IMR-90 (cell line): ENCODE measurements around the gene MYO10. TPM values are rescaled to one million over a fixed set of nuclear protein-coding genes. Genes with fewer than 3 reads are reported as not detected.

Experiments
- ATAC-seq: fragments of 200-7000 bp; cut with Tn5 transposase; 2 replicates; pipeline ENCODE4 v1.9.1; 2020; ENCODE audit warnings: low read depth, mild to moderate bottlenecking, moderate library complexity
- BruUV-seq: library from RNA; stranded (reverse); fragments of 400-500 nt; replicated peaks from 2 replicates; lab custom pipeline; 2021; lab: Mats Ljungman, UMichigan
- CTCF ChIA-PET: fragments of 300-600 bp; formaldehyde crosslinking; extraction: SDS; loops from one replicate; lab custom pipeline; 2021; ENCODE audit warnings: antibody characterized with exemption; lab: Yijun Ruan, JAX
- POLR2A ChIA-PET: fragments of 300-600 bp; sonication (Branson Sonifier 250); formaldehyde crosslinking; loops from one replicate; lab custom pipeline; 2022; ENCODE audit warnings: antibody characterized with exemption; ENCODE audit not compliant: unreplicated experiment; lab: Charles Lee
- DNase-seq: peaks from one replicate; pipeline ENCODE4 v3.0.0; 2013
- H2AFZ ChIP-seq: replicated peaks from 2 replicates; pipeline ENCODE3; 2013; ENCODE audit warnings: low read length, mild to moderate bottlenecking; ENCODE audit not compliant: poor library complexity
- H2AK5ac ChIP-seq: 2 replicates; pipeline ENCODE4 v1.6.1; 2013; ENCODE audit warnings: low read depth, low read length, inconsistent platforms
- H2AK9ac ChIP-seq: replicated peaks from 2 replicates; pipeline ENCODE3; 2013; ENCODE audit warnings: mild to moderate bottlenecking, low read depth, low read length, moderate library complexity; ENCODE audit not compliant: poor library complexity
- H2BK120ac ChIP-seq: 2 replicates; pipeline ENCODE4 v1.6.1; 2013; ENCODE audit warnings: low read depth, low read length, inconsistent platforms
- H2BK15ac ChIP-seq: 3 replicates; pipeline ENCODE4 v1.6.1; 2013; ENCODE audit warnings: low read depth, low read length, inconsistent platforms
- H2BK20ac ChIP-seq: 2 replicates; pipeline ENCODE4 v1.6.1; 2013; ENCODE audit warnings: low read depth, mild to moderate bottlenecking, inconsistent platforms, low read length, moderate library complexity
- H2BK5ac ChIP-seq: 2 replicates; pipeline ENCODE4 v1.6.1; 2013; ENCODE audit warnings: mild to moderate bottlenecking, low read depth, low read length, inconsistent platforms; ENCODE audit not compliant: poor library complexity, severe bottlenecking
- H3K14ac ChIP-seq: replicated peaks from 2 replicates; pipeline ENCODE4 v1.6.1; 2013; ENCODE audit warnings: low read depth, low read length, inconsistent platforms
- H3K18ac ChIP-seq: 2 replicates; pipeline ENCODE4 v1.6.1; 2013; ENCODE audit warnings: low read depth, low read length, control low read depth
- H3K23ac ChIP-seq: 2 replicates; pipeline ENCODE4 v1.6.1; 2013; ENCODE audit warnings: low read depth, low read length, inconsistent platforms
- H3K27ac ChIP-seq: 2 replicates; pipeline ENCODE4 v1.5.1; 2013; ENCODE audit warnings: mild to moderate bottlenecking, control low read depth, low read length; ENCODE audit not compliant: insufficient read depth
- H3K27me3 ChIP-seq: 2 replicates; pipeline ENCODE4 v1.6.1; 2013; ENCODE audit warnings: low read length; ENCODE audit not compliant: control insufficient read depth, insufficient read depth
- H3K36me3 ChIP-seq: 2 replicates; pipeline ENCODE4 v1.6.1; 2013; ENCODE audit warnings: low read length, mixed read lengths; ENCODE audit not compliant: control insufficient read depth, insufficient read depth
- H3K4ac ChIP-seq: 2 replicates; pipeline ENCODE4 v1.6.1; 2013; ENCODE audit warnings: low read depth, low read length, inconsistent platforms
- H3K4me1 ChIP-seq: 2 replicates; pipeline ENCODE4 v1.6.1; 2013; ENCODE audit warnings: low read length, mixed read lengths; ENCODE audit not compliant: control insufficient read depth, insufficient read depth
- H3K4me2 ChIP-seq: 2 replicates; pipeline ENCODE4 v1.6.1; 2013; ENCODE audit warnings: low read depth, mild to moderate bottlenecking, control low read depth, low read length, moderate library complexity
- H3K4me3 ChIP-seq: 2 replicates; pipeline ENCODE4 v1.5.1; 2013; ENCODE audit warnings: low read depth, mild to moderate bottlenecking, control low read depth, low read length, moderate library complexity; ENCODE audit not compliant: insufficient read depth
- H3K56ac ChIP-seq: 2 replicates; pipeline ENCODE4 v1.6.1; 2013; ENCODE audit warnings: low read length, inconsistent platforms; ENCODE audit not compliant: insufficient read depth; ENCODE audit errors: extremely low read depth
- H3K79me1 ChIP-seq, 2 experiments: 2 replicates each; pipeline ENCODE4 v1.6.1; 2013; ENCODE audit warnings: low read length in 2 of 2, inconsistent platforms in 1 of 2, low read depth in 1 of 2
- H3K9ac ChIP-seq: 2 replicates; pipeline ENCODE4 v1.6.1; 2013; ENCODE audit warnings: low read depth, low read length, control low read depth
- H3K9me1 ChIP-seq: 2 replicates; pipeline ENCODE4 v1.6.1; 2013; ENCODE audit warnings: low read length, inconsistent platforms; ENCODE audit not compliant: insufficient read depth
- H3K9me3 ChIP-seq: 2 replicates; pipeline ENCODE4 v1.6.1; 2013; ENCODE audit warnings: low read length; ENCODE audit not compliant: control insufficient read depth, insufficient read depth
- H4K20me1 ChIP-seq: 2 replicates; pipeline ENCODE4 v1.6.1; 2013; ENCODE audit warnings: low read length, inconsistent platforms; ENCODE audit not compliant: insufficient read depth
- H4K5ac ChIP-seq: 2 replicates; pipeline ENCODE4 v1.6.1; 2013; ENCODE audit warnings: mild to moderate bottlenecking, low read depth, low read length, control low read depth
- H4K8ac ChIP-seq, 2 experiments: 2 replicates each; pipeline ENCODE4 v1.6.1; 2013; ENCODE audit warnings: low read depth in 2 of 2, low read length in 2 of 2, control low read depth in 1 of 2, inconsistent platforms in 1 of 2
- H4K91ac ChIP-seq: 2 replicates; pipeline ENCODE4 v1.6.1; 2013; ENCODE audit warnings: low read depth, low read length, inconsistent platforms; ENCODE audit not compliant: insufficient read depth
- MXI1 ChIP-seq: IDR thresholded peaks from 2 replicates; pipeline ENCODE4 v1.6.1; 2012; ENCODE audit warnings: low read depth, mild to moderate bottlenecking, low read length, moderate library complexity, borderline replicate concordance
- POLR2A ChIP-seq: IDR thresholded peaks from 2 replicates; pipeline ENCODE4 v1.6.1; 2012; ENCODE audit warnings: mild to moderate bottlenecking, low read depth, low read length
- SMC3 ChIP-seq: fragments of 150-350 bp; IDR thresholded peaks from 2 replicates; pipeline ENCODE4 v1.6.1; 2016; ENCODE audit warnings: low read depth, mild to moderate bottlenecking, antibody characterized with exemption, low read length, moderate library complexity
- WGBS, 2 experiments: methylation state at CpG; one replicate each; pipeline versions ENCODE4 v1.1.5 to v1.1.7; 2013; ENCODE audit warnings: missing lambda C conversion rate in 2 of 2; ENCODE audit not compliant: insufficient read length in 1 of 2; ENCODE audit errors: extremely low coverage in 2 of 2; 5-methylcytosine and 5-hydroxymethylcytosine counted together
- dilution Hi-C: fragments of 300-500 bp; cut with HindIII; formaldehyde crosslinking; loops from one replicate; pipeline ENCODE4 v1.14.3; 2018; ENCODE audit warnings: low sequenced_read_pairs; ENCODE audit not compliant: unreplicated experiment
- in situ Hi-C: fragments of 300-500 bp; cut with MboI; formaldehyde crosslinking; loops from 3 replicates; pipeline ENCODE4 v1.14.3; 2019; ENCODE audit warnings: low sequenced_read_pairs, inconsistent platforms, mixed read lengths
- intact Hi-C: fragments of 100-400 bp; cut with micrococcal nuclease; formaldehyde crosslinking; loops from 2 replicates; pipeline ENCODE4 v1.10.0; 2022
- polyA plus RNA-seq, 3 experiments: library from polyadenylated mRNA; depleted of rRNA; stranded (reverse); fragments of >200 nt; gene quantifications; 2 replicates each; pipeline ENCODE4 v1.2.3, GENCODE V29; 2012; ENCODE audit warnings: low replicate concordance in 1 of 3
- total RNA-seq: library from RNA; depleted of rRNA; stranded (reverse); fragments of >200 nt; gene quantifications from 2 replicates; pipeline ENCODE4 v1.2.3, GENCODE V29; 2012

Gene MYO10
- total and polyA plus RNA-seq, 2 of the 4 experiments (the other 2 are of a cell fraction) = 39.9 to 115 TPM

DNA sequence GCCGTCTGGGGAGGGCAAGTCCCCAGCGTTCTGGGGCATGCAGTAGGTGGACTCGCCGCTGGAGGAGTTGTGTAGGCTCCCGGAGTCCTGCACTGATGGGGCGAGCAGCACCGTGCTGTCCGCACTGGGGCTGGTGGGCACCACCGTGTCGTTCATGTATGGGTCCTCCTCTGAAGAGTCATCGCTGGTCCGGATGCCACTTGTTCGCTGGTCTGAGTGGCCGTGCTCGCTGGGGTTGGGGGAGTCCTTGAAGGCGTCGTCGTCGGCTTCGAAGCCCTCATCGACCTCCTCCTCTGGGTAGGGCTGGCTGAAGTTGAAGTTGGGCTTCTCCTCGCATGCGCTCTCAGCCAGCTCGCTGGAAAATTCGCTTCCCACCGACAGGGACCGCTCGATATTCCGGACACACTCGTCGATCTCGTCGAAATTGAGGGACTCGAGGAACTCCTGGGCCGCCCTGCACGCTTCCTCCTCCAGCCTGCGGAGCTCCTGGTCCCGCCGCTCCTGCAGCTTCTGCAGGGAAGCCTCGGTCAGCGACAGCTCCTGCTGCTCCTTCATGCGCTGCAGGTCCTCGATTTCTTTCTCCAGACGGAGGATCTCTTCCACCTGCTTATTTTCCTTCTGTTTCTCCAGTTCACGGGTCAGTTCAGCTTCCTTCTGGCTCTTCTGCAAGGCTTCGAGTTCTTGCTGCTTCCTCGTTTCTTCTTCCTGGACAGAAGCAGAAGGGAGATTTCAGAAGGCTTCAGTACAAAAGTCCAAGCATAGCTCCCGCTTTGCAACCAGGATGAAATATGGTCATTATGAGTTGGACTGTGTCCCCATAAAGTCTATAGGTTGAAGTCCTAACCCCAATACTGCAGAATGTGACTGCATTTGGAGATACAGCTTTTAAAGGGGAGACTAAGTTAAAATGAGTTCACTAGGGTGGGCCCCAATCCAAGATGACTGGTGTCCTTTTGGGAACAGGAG lies 234.7 kb downstream of the MYO10 start:
- H3K4me1 ChIP-seq = no peaks in the 10 kb centered on the region
- H4K91ac ChIP-seq = no peak overlapping the region
- CTCF ChIA-PET = no interaction called here
- POLR2A ChIA-PET = no interaction called here
- H3K27ac ChIP-seq = no peak overlapping the region
- TSS peak; percentile 96 for BruUV-seq
- no peak overlapping the region for H3K56ac ChIP-seq
- H3K9me1 ChIP-seq = peaks cover 5% of the 10 kb centered on the region; the same call in 1 of the 2 replicates
- TF ChIP-seq SMC3 = no peak
- no peak for TF ChIP-seq POLR2A
- no peak for TF ChIP-seq MXI1
- H4K5ac ChIP-seq = no peak overlapping the region
- H3K14ac ChIP-seq = no peak overlapping the region
- in situ Hi-C loops (no loop called here), intact Hi-C loops (no loop called here), dilution Hi-C loops (no loop called here)
- H3K79me1 ChIP-seq = peaks cover 27 to 60% of the 10 kb centered on the region in 2 experiments
- H3K9ac ChIP-seq = no peak overlapping the region
- no peak overlapping the region for H3K23ac ChIP-seq
- no peak overlapping the region for H3K4me3 ChIP-seq
- no peak overlapping the region for H3K4ac ChIP-seq
- DNase-seq (no peak), ATAC-seq (no peak)
- no peak overlapping the region for H3K18ac ChIP-seq
- no peak overlapping the region for H2BK20ac ChIP-seq
- H2BK5ac ChIP-seq = no peak overlapping the region
- whole genome bisulfite sequencing, 2 experiments = 97% methylated on average over 16 of the region's 48 CpGs; no CpG with 5 or more reads in 1 of the 2 experiments
- H2BK15ac ChIP-seq = no peak overlapping the region
- H4K8ac ChIP-seq = no peak overlapping the region
- H3K4me2 ChIP-seq = no peak overlapping the region
- no peak overlapping the region for H2AK5ac ChIP-seq
- H4K20me1 ChIP-seq = peaks cover 44% of the 10 kb centered on the region
- no peak overlapping the region for H2BK120ac ChIP-seq
- H2AK9ac ChIP-seq = no peak overlapping the region
- peaks cover 60% of the 10 kb centered on the region for H3K36me3 ChIP-seq
- no peaks in the 10 kb centered on the region for H3K27me3 ChIP-seq
- no peaks in the 10 kb centered on the region for H3K9me3 ChIP-seq
- no peak overlapping the region for H2AFZ ChIP-seq
